Fibroblast of pulmonary artery (primary cell): Measurements from ENCODE around the gene DENND5B.
A peak's percentile ranks its signal among the peaks of the same experiment; 100 is the strongest.
"Not testable (repeated sequence)": the region's sequence is repeated elsewhere in the genome, so short reads cannot be mapped to it uniquely, and the experiment has no call there.

ENCODE experiments used
- DNase-seq: peaks from one replicate; pipeline ENCODE4 v3.0.0-alpha.2; 2010; ENCODE audit warnings: low read depth
- H3K4me3 ChIP-seq: replicated peaks from 2 replicates; pipeline ENCODE4 v1.5.1; 2011; ENCODE audit warnings: low read depth, mild to moderate bottlenecking, control low read depth, low read length, moderate library complexity
- TF ChIP-seq, protein P1 (sequence below): IDR thresholded peaks from 2 replicates; pipeline ENCODE4 v1.5.1; 2011; ENCODE audit warnings: mild to moderate bottlenecking, control low read depth, low read length, inconsistent platforms; ENCODE audit errors: missing control alignments

DENND5B gene

DNA sequence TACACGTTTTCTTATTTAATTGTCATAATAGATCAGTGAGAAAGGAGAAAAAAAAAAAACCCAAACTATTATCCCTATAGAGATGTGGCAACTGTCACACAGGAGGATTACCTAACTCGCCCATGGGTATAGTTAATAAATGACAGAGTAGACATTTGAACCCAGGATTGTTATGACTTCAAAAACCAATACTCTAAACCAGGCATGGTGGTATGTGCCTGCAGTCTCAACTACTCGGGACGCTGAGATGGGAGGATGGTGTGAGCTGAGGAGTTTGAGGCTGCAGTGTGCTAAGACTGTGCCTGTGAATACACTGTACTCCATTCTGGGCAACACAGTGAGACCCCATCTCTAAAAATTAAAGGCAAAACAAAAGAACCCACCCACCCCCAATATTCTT is 114.5 kb downstream of the DENND5B start:
- TF ChIP-seq, protein P1, sequence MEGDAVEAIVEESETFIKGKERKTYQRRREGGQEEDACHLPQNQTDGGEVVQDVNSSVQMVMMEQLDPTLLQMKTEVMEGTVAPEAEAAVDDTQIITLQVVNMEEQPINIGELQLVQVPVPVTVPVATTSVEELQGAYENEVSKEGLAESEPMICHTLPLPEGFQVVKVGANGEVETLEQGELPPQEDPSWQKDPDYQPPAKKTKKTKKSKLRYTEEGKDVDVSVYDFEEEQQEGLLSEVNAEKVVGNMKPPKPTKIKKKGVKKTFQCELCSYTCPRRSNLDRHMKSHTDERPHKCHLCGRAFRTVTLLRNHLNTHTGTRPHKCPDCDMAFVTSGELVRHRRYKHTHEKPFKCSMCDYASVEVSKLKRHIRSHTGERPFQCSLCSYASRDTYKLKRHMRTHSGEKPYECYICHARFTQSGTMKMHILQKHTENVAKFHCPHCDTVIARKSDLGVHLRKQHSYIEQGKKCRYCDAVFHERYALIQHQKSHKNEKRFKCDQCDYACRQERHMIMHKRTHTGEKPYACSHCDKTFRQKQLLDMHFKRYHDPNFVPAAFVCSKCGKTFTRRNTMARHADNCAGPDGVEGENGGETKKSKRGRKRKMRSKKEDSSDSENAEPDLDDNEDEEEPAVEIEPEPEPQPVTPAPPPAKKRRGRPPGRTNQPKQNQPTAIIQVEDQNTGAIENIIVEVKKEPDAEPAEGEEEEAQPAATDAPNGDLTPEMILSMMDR, result no peak
- H3K4me3 ChIP-seq, result no peak overlapping the region
- DNase-seq, result no peak

DNA sequence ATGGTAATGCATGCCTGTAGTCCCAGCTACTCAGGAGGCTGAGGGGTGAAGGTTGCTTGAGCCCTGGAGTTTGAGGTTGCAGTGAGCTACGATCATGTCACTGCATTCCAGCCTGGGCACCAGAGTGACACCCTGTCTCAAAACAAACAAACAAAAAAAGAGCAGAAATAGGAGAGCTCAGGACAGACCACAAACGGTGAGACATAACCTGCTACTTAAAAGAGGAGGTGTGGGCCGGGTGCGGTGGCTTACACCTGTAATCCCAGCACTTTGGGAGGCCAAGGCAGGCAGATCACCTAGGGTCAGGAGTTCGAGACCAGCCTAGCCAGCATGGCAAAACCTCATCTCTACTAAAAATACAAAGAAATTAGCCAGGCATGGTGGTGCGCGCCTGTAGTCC is 115.3 kb downstream of the DENND5B start:
- not testable (repeated sequence) for DNase-seq, H3K4me3 ChIP-seq

DNA sequence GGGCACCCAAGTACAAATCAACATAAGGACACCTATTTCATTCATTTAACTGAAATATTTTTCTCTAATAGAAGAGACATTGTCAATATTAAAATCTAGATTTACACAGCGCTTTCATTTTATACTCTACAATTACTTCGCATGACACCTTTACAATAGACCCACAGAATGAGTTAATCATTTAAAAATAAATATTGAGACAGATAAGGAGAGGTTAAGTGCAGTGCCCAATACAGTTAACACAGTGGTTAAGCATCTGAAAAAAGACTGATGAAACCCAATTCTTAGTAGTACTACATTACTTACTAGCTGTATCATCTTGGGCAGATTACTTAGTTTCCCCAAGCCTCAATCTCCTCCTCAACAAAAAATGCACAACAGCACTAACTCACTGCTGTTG is 116.2 kb downstream of the DENND5B start:
- DNase-seq, result no peak
- no peak overlapping the region for H3K4me3 ChIP-seq
- TF ChIP-seq, protein P1, result no peak

DNA sequence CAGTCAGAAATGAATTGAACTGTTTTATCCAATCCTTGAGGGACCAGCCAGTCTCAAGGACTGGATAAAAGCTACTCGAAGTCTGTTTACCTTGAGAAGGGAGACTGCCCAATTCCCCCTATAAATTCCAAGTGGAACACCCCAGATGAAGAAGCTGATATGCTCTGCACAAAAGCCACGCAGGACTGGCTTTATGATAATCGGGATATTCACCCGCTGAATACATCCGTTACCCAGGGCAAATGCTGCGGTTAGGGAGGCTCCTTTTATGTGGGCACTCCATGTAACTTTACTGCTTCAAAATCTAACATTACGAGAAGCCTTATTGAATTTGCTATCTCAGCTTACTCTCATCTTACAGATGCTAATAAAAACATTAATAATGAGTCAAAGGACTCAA is 119.1 kb downstream of the DENND5B start:
- H3K4me3 ChIP-seq, result no peak overlapping the region
- no peak for DNase-seq
- TF ChIP-seq, protein P1, result no peak

DNA sequence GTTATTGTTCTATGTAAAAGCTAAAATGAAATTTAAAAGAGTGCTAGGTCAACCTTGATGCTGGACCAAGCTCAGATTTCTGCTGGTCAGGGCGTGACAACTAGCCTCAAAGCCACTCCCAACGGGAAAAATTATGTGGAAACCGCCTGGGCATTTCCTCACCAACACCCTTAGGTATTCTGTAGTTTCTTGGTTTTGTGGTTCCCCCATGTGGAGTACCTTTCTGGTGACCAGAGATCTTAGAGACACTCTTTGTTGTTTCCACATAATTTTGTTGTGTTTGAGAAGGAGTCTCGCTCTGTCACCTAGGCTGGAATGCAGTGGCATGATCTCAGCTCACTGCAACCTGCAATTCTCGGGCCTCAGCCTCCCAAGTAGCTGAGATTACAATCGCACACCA is 119.9 kb downstream of the DENND5B start:
- DNase-seq, result no peak
- TF ChIP-seq, protein P1, result no peak
- no peak overlapping the region for H3K4me3 ChIP-seq

DNA sequence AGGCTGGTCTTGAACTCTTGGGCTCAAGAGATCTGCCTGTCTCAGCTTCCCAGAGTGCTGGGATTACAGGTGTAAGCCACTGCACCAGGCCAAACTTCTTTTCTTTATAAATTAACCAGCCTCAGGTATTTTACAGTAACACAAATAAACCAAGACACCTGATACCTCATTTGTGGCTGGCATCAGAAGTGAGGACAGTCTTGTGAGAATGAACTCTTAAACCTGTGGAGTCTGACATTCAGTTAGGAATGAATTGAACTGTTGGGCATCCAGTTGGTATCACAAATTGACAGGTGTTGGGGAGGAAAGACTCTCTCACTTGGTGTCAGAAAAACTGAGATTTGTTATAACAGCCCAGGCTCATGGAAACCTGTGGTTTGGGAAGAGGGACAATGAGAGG is 120.5 kb downstream of the DENND5B start:
- no peak overlapping the region for H3K4me3 ChIP-seq
- TF ChIP-seq, protein P1, result no peak
- no peak for DNase-seq

DNA sequence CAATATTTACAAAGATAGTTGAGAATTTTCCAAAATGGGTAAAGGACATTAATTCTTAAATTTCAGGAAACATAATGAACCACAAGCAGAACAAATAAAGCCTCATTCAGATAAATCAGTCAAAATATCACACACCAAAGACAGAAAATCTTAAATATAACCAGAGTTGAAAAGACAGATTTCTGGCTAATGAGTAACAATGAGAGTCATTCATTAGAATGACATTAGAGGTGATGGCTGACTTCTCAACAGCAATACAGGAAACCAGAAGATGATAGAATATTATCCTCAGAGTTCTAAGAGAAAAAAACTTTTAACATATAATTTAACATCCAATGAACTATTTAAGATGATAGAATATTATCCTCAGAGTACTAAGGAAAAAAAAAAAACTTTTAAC is 124.2 kb downstream of the DENND5B start:
- TF ChIP-seq, protein P1, result no peak
- H3K4me3 ChIP-seq, result no peak overlapping the region
- peak; percentile 8 for DNase-seq

DNA sequence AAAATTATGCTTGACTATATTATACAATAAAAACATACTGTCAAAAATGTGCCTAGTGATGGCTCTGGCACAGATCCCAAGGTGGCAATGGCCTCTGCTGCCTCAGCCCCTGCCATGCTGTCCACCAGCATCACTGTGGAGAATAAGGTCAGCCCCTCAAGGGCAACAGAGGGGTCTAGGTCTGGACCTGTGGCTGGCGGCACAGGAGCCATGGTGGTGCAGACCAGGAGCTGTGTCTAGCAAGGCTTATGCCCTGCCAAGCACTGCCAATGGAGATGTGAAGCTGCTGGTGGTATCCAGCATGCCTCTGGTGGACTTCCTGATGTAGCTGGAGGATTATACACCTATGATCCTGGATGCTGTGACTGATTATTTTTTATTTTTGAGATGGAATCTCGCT is 125.9 kb downstream of the DENND5B start:
- DNase-seq, result no peak
- TF ChIP-seq, protein P1, result no peak
- H3K4me3 ChIP-seq, result no peak overlapping the region
